HG02938 (cell line): ENCODE results near the gene MPHOSPH8.
A peak's percentile ranks its signal among the peaks of the same experiment; 100 is the strongest.

Experiments
- ATAC-seq: cut with Tn5 transposase; IDR thresholded peaks from one replicate; pipeline ENCODE4 v1.9.1; 2021; ENCODE audit warnings: mild to moderate bottlenecking, moderate library complexity; ENCODE audit not compliant: unreplicated experiment

Gene MPHOSPH8, protein sequence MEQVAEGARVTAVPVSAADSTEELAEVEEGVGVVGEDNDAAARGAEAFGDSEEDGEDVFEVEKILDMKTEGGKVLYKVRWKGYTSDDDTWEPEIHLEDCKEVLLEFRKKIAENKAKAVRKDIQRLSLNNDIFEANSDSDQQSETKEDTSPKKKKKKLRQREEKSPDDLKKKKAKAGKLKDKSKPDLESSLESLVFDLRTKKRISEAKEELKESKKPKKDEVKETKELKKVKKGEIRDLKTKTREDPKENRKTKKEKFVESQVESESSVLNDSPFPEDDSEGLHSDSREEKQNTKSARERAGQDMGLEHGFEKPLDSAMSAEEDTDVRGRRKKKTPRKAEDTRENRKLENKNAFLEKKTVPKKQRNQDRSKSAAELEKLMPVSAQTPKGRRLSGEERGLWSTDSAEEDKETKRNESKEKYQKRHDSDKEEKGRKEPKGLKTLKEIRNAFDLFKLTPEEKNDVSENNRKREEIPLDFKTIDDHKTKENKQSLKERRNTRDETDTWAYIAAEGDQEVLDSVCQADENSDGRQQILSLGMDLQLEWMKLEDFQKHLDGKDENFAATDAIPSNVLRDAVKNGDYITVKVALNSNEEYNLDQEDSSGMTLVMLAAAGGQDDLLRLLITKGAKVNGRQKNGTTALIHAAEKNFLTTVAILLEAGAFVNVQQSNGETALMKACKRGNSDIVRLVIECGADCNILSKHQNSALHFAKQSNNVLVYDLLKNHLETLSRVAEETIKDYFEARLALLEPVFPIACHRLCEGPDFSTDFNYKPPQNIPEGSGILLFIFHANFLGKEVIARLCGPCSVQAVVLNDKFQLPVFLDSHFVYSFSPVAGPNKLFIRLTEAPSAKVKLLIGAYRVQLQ

DNA sequence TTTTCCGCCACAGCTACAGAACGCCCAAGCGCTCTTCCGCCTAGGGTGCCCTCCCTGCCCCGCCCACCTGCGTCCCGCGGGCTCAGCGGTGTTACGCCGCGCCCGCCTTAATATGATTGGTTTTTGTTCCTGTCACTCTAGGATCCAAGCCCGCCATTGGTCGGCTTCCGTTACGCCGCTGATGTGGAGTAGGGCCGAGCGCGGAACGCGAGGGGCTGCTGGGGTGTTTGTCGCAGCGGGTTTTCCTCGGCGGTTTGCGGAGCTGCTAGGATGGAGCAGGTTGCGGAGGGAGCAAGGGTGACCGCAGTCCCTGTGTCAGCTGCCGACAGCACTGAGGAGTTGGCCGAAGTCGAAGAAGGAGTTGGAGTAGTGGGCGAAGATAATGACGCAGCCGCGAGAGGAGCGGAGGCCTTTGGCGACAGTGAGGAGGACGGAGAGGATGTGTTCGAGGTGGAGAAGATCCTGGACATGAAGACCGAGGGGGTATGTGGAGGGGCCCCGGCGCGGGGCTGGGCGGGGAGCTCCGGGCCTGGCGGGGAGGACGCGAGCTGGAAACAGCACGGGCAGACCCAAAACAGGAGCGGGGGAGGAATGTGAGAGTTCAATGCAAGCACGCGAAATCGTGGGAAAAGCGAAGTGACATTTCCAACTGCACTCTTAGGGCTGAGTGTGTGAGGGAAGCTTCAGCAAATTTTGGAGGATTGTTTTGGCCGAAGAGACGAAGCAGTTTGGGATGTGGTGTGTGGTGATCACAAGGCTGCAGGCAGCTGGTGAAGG lies at the start of gene MPHOSPH8:
Gene MPHOSPH8 (plus strand): TSS at position 181 of the 777 bp plus-strand sequence. CDS start 90 bp downstream, at position 271.
- peak; percentile 97 for ATAC-seq

DNA sequence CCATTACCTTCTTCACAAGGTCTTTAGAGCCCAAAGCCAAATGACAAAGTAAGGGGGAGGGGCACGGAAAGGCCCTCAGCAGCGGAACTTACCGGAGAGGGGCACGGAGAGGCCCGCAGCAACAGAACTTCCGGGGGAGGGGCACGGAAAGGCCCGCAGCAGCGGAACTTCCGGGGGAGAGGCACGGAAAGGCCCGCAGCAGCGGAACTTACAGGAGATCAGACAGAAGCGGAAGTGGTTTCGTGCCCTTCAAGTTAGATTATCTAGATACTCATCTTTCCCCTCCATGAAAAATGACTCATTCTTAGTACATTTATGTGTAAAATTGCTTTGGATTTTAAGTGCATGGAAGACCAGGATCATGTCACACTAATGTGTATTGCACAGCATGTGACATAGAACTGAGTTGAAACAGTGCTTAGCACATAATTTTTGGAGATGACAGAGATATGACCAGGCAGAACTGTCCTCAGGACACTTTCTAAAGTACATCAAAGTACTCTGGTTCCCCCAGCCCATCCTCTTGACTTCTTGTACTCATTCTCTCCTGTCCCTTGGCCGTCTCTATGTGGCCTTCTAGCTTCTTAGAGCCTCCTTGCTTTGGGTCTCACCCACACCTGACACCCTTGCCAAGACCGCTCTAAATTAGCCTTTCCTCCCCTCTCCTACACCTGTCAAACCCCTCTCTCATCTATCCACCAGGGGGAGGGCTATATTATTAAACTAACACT lies 46.4 kb upstream of the MPHOSPH8 start:
- peak; percentile 73 for ATAC-seq

DNA sequence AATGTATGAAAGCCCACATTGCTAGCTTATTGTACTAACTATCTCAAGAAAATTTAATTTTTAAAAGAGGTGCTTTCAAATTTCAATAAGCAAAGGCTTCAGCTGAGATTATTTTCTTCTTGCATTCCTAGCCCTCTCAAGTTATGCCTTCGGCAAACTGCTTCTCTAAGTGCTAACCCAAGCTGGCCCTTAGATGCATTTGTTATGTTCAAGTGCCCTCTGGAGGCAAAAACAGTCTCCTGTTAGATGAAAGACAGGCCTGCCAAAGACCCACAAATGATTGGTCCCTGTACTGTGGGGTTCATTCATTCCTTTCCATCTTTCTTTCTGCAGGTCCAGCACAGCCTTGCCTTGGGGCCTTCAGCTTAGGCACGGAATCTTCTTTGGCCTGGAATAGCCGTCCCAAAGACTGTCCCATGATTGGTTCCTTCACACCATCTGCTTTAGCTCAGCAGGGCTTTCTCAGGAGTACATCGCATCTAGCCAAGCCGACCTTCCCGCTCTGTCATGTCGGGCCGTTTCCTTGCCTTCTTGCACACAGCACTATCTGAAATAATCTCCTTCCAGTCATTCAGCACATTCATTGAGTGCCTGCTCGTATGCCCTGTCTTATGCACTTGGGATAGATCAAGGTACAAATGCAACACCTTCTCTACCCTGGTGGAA lies 45.7 kb upstream of the MPHOSPH8 start:
- ATAC-seq = peak; percentile 76

DNA sequence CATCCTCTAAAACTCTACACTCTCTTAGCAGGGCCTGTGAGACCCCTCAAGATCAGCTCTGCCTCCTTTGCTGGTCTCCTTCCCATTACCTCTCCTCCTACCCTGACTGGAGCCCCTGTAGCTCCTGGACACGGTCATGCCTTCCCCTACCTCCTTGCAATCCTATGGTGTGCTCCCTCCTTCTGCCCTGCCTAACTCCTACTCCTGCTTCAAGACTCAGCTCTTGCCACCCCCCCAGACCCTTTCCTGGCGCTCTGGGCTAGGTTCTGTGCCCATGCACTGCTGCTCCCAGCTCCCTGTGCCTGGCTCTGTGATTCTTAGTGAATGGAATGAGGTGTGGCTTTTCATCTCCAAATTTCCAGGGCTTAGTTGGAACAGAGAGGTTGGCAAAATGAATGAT lies 44.1 kb upstream of the MPHOSPH8 start:
- no peak for ATAC-seq

DNA sequence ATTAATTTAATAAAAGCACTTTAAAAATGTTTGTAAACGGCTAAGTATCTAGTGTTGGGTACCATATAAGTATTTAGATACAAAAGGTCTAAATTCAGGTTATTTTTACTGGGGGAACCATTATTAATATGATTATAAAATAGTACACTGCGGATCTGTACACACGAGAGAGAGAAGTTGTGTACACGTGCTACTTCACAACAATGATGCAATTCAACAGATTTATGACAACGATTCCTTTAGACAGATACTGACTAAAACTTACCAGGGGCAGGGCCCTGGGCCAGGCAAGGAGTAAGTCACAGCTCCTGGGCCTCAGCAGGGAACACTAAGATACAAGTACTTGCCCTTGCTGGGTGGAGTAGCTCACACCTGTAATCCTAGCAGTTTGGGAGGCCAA lies 43.0 kb upstream of the MPHOSPH8 start:
- no peak for ATAC-seq

DNA sequence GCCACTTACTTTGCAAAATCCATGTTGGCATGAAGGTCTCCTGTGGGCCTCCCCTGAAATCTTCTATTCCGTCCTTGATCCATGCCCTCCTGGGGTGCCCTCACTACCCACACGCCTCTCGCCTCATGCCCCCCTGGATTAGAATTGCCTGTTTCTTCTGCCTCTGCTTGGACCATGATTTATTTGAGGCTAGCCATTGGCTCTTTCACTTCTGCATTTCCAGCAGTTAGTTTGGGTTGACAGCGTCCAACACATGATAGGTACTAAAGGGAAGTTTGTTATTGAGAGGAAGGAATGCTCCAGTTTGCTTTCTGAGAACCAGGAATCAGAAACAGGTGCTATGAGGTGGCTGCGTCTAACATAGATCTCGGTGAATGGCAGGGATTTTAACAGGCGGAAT lies 41.6 kb upstream of the MPHOSPH8 start:
- ATAC-seq = no peak

DNA sequence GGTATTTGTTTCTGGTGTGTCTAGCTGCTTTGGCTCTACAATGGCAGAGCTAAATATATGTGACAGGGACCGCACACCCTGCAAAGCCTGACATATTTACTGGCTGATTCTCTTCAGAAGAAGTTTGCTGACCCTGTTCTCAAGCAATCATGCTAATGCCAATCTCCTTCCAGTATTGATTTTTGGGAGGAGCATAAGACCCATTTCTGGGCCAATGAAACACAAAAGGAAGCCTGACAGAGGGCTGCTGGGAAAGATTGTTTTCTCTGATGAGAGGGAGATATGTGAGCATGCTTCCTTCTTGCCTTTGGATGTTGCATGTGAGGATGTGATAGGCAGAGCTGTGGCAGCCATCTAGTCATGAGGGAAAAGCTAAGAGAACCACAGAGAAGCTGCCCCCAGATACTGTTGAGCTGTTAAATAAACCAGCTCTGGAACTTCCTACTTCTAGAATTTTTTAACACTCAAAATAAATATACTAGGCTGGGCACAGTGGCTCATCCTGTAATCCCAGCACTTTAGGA lies 40.7 kb upstream of the MPHOSPH8 start:
- no peak for ATAC-seq

DNA sequence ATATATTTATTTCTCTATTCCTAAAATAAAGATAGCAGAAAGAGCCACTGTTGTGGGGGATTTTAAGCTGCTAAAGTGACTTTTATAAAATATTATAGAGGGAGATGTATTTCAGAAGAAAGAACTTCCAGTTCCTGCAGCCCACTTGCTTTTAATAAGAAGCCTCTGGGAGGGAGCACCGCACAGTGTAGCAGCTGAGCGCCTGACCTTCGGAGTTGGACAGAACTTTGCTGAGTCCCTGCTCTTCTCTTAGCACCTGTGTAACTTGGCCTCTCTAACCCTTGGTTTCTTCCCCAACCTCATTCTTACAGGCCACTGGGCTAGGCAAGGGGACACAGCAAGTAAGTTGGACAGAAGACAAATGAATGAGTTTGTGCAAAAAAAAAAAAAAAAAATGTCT lies 37.4 kb upstream of the MPHOSPH8 start:
- ATAC-seq = no peak

DNA sequence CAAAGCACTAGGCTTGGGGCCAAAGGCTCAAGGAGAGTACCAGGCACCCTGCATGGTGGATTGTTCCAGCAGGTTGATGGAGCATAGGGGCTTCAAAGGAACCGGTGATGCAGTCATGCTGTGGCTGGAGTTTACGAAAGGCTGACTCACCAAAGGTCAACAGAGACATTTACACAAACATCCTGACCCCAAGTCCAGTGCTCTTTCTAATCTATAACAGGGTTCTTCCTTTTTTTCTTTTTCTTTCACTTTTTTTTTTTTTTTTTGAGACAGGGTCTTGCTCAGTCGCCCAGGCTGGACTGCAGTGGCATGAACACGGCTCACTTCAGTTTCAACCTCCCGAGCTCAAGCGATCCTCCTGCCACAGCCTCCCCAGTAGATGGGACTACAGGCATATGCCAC lies 36.5 kb upstream of the MPHOSPH8 start:
- ATAC-seq = no peak

DNA sequence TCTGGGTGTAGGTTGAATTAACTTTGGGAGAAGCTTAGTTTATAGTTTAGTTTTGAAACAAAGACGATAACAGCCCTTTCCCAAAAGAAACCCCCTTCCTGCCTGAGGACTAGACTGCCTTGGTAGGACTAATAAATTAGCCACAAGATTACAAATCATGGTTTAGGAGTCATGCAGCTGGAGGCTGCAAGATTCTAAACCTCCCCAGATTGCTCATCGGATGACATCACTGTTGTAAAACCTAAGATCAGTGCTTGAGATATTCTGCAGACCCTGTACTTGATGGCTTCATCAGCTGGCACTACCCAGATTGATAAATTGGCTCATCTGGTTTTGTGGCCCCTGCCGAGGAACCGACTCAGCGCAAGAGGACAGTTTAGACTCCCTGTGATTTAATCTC lies 35.9 kb upstream of the MPHOSPH8 start:
- ATAC-seq = no peak

DNA sequence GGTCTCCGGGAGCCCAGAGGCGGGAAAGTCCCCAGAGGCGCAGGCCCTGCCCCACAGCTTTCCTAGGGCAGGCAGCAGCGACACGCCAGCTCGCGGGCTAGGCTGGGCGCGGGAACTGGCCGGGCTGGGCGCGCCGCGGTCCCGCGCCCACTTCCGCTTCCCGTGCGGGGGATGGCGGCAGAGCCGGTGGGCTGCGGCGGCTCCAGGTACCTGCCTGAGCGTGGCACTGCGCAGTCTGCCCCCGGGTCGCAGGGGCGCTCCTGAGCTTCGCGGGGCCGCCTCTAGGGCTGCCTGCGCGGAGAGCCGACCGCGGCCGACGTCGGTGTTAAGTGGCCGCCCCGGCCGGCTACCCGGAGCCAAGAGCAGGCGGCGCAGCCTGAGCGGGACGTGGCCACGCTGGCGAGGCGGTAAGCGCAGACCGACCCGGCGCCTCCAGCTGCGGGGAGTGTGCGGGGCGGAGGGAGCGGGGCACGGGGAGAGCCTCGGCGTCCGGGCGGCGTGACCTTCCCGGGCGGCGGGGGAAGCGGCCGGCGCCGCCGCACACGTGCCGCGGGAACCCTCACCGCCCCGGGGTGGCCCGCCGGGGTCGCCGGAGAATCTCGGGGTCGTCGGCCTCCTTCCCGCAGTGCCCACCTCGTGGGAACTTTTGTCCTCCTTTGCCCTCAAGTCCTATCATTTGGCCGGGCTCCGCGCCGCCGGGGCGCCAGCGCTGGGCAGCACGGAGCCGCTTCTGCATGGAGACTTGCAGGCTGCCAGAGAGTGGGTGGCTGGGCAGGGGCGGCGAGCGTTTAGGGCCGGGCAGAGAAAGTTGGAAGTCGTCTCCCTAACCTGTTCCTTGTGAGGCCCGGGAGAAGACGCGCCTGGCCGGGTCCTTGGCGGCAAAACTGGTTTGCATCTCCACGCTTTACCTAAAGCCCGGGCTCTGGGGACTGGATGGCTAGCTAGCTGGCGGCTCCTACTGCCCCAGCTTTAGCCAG lies 31.4 kb upstream of the MPHOSPH8 start:
- peak; percentile 75 for ATAC-seq

DNA sequence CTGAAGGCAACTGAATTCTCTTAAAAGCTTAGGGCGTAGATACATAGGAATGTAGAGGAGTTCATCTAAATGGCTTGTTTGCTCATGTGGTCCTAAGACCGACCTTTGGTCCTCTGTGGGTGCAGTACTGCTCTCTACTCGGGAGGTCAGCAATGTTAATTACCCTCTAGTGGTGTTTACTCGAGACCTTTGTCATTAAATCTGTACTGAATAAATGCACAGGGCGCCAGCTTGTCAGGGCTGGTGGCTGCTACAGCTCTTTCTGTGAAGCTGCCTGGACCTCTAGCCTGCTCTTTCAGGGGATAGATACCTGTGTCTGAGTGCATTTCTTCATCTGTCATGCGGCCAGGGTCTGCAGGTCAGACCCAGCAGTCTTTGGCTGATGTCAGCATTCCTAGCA lies 29.2 kb upstream of the MPHOSPH8 start:
- ATAC-seq = no peak

DNA sequence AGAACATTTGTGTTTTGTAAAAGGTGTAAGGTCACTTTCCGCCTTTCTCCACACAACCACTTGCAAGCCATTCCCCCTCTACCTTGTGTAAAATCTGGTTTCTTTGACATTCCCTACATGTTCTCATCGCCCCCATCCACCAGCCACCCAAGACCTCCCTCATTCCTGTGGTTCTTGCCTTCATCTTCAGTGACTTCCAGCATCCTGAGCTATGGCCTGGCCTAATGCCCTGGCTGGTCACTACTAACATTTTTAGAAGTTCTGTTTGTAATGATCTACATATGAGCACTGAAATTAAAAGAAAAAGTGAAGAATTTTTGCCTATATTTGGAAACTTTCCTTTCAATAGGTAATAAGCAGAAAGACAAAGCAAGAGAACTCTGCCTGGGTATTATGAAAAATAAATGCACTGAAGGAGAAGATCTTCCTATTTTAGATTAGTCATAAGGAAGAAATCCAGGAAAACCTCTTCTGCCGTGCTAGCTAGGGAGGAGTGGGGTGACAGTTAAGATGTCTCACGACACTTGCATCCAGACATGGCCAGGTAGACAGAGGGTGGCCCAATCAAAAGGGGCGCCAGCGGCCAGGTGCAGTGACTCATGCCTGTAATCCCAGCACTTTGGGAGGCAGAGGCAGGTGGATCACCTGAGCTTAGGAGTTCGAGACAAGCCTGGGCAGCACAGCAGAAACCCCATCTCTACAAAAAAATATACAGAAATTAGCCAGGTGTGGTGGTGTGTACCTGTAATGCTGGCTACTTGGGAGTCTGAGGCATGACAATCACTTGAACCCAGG lies 28.1 kb upstream of the MPHOSPH8 start:
- ATAC-seq = no peak

DNA sequence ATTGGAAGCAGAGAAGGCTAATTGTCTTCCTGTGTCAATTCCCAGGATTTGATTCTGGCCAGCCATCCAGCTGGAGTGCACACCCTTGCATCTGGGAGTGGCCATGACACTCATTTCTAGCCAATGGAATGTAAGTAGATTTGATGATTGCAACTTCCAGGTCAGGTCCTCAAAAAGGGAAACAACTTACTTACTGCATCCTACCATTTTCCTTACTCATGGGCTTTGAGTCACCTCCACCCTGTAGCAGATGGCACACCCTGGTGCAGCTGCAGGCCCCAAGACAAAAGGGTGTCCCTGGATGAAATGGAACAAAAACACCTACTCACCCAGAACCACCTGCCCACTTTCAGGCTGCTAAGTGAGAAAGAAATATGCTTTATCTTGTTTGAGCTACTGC lies 27.3 kb upstream of the MPHOSPH8 start:
- no peak for ATAC-seq

DNA sequence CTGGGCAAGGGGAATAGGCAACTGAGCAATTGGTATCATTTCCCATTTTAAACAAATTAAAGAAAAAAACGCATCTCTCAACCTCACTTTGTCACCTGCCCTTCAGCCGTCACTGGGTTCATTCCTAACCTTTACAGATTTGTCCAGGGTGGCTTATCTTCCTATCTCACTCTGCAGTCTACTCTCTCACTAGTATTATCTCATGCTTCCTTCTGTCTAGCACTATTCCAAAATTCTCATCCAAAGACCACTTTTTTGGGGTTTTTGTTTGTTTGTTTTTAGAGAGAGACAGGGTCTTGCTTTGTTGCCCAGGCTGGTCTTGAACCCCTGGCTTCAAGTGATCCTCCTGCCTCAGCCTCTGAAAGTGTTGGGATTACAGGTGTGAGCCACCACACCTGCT lies 26.7 kb upstream of the MPHOSPH8 start:
- no peak for ATAC-seq

DNA sequence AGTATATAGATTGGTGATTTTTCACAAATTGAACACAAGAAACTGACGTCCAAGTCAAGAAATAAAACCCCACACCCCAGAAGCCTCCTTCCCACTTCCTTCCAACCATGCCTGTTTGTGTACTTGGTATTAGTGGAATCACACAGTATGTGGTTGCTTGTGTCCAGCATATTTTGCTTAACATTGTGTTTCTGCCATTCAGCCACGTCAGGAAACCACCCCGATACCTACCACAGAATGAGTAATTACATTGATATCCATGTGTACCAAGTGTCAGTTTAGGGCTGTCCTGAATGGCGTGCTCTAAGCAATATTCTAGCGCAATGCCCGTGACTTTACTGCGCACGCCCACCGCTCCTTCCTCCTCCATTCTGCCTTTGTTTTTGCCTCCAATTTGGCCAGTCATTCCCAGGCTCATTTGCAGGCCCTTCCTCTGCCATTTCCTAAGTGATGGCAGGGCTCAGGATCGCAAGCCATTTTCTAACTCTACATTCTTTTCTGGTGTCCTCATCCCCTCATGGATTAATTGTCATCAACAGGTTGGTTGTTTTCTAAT lies 25.9 kb upstream of the MPHOSPH8 start:
- ATAC-seq = no peak

DNA sequence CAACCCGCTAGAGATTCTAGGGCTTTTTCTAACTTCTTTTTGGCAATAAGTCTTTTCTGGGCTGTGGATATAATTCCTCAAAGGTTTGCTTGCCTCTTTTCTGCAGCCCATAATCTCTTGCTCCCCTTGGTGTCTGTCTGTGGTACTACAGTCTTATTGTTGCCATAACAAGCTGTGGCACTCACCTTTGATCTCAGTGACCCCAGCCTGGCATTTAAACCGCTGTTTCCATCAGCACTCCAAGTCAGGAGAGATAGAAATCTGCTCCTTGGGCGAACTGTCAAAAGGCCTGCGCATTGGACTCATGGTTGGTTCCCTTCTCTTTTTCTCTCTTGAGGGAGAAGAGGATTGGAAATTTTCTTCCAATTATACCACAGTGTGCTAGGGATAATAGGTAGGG lies 14.5 kb upstream of the MPHOSPH8 start:
- ATAC-seq = peak; percentile 62

DNA sequence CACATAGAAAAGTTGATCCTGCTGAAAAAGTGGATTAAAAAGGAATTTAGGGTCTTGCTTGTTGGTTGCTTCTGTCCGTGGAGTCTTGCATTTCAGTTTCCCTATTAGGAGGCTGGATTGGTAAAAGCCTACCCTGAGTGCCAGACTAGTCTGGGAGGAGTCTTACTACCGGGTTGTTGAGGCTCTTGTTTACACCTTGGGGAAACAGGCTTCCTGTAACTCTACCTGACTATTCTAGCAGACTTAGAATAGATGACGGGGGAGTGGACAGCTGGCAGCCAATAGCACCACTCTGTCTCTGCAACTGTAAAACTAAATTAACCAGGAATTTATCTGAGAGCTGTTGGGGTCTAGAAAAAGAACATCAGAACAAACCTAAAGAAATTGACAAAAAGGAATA lies 11.3 kb upstream of the MPHOSPH8 start:
- no peak for ATAC-seq
